Loucy (cell line): Measurements from ENCODE around the gene DNAJC1.

ENCODE experiments used
- H2AFZ ChIP-seq: fragments of 200-600 bp; sonication (generic); 2 replicates; pipeline ENCODE4 v1.6.0; 2016; ENCODE audit warnings: antibody characterized with exemption, mild to moderate bottlenecking, low read length, moderate library complexity
- H3F3A ChIP-seq: fragments of 200-600 bp; 2 replicates; pipeline ENCODE4 v1.6.0; 2016; ENCODE audit warnings: antibody characterized with exemption, low read depth, mild to moderate bottlenecking
- H3K27me3 ChIP-seq: fragments of 200-600 bp; sonication (generic); 2 replicates; pipeline ENCODE4 v1.6.1; 2014; ENCODE audit warnings: low read length, mild to moderate bottlenecking; ENCODE audit not compliant: insufficient read depth, poor library complexity, severe bottlenecking
- H3K36me3 ChIP-seq: fragments of 200-600 bp; sonication (generic); 2 replicates; pipeline ENCODE4 v1.6.1; 2016; ENCODE audit warnings: low read length; ENCODE audit not compliant: insufficient read depth
- H3K4me1 ChIP-seq: fragments of 200-600 bp; sonication (generic); 2 replicates; pipeline ENCODE4 v1.5.1; 2014; ENCODE audit warnings: low read length, mild to moderate bottlenecking; ENCODE audit not compliant: insufficient read depth, poor library complexity, severe bottlenecking
- H3K4me2 ChIP-seq: fragments of 200-600 bp; sonication (generic); 2 replicates; pipeline ENCODE4 v1.6.0; 2014; ENCODE audit warnings: antibody characterized with exemption, low read length, low read depth, mild to moderate bottlenecking; ENCODE audit not compliant: poor library complexity, severe bottlenecking
- H3K4me3 ChIP-seq: fragments of 200-600 bp; sonication (generic); 2 replicates; pipeline ENCODE4 v1.5.1; 2014; ENCODE audit warnings: low read length, mild to moderate bottlenecking, mixed read lengths; ENCODE audit not compliant: poor library complexity, severe bottlenecking
- H3K79me2 ChIP-seq: fragments of 200-600 bp; sonication (generic); 2 replicates; pipeline ENCODE4 v1.6.1; 2014; ENCODE audit warnings: low read length; ENCODE audit not compliant: insufficient read depth
- H3K9ac ChIP-seq: fragments of 200-600 bp; sonication (generic); 2 replicates; pipeline ENCODE4 v1.6.0; 2014; ENCODE audit warnings: mild to moderate bottlenecking, low read depth, low read length, moderate library complexity; ENCODE audit not compliant: poor library complexity, severe bottlenecking
- H3K9me2 ChIP-seq: fragments of 200-600 bp; sonication (generic); replicated peaks from 2 replicates; pipeline ENCODE4 v1.6.1; 2016; ENCODE audit warnings: low read depth, low read length, mixed read lengths
- H3K9me3 ChIP-seq: fragments of 200-600 bp; sonication (generic); 2 replicates; pipeline ENCODE4 v1.6.1; 2014; ENCODE audit warnings: mild to moderate bottlenecking, antibody characterized with exemption, low read length, low read depth; ENCODE audit not compliant: insufficient read depth
- H4K20me1 ChIP-seq: fragments of 200-600 bp; sonication (generic); 2 replicates; pipeline ENCODE4 v1.6.0; 2014; ENCODE audit warnings: antibody characterized with exemption, low read length, mild to moderate bottlenecking; ENCODE audit not compliant: insufficient read depth, poor library complexity, severe bottlenecking
- EZH2phosphoT487 ChIP-seq: fragments of 200-600 bp; IDR thresholded peaks from 2 replicates; pipeline ENCODE4 v1.6.1; 2018; ENCODE audit warnings: antibody characterized with exemption, mild to moderate bottlenecking, moderate library complexity, borderline replicate concordance
- TF ChIP-seq, protein P1 (sequence below): fragments of 200-600 bp; sonication (generic); conservative IDR thresholded peaks from 2 replicates; pipeline ENCODE4 v1.5.1; 2014; ENCODE audit warnings: mild to moderate bottlenecking, antibody characterized with exemption, low read length

DNAJC1 gene

DNA sequence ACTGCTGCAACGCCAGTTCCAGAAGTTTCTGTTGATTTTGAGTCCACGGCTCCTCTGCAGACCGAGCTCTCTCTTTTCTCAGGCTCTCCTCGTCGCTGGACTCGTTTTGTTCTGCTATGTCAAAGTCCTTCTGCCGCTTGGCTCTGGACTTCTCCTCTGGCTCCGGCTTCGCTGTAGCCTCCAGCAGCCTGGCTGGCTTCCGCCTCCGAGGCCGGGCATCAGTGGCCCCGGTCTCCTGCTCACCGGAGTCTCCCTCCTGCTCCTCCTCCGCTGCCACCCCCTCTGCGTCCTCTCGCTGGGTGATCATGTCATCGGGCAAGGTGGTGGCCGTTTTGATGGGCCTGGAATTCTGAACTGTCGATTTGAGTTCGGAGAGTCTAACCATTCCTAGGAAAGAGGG is 244.3 kb downstream of the DNAJC1 start:
- no peak for TF ChIP-seq EZH2phosphoT487
- TF ChIP-seq, protein P1, sequence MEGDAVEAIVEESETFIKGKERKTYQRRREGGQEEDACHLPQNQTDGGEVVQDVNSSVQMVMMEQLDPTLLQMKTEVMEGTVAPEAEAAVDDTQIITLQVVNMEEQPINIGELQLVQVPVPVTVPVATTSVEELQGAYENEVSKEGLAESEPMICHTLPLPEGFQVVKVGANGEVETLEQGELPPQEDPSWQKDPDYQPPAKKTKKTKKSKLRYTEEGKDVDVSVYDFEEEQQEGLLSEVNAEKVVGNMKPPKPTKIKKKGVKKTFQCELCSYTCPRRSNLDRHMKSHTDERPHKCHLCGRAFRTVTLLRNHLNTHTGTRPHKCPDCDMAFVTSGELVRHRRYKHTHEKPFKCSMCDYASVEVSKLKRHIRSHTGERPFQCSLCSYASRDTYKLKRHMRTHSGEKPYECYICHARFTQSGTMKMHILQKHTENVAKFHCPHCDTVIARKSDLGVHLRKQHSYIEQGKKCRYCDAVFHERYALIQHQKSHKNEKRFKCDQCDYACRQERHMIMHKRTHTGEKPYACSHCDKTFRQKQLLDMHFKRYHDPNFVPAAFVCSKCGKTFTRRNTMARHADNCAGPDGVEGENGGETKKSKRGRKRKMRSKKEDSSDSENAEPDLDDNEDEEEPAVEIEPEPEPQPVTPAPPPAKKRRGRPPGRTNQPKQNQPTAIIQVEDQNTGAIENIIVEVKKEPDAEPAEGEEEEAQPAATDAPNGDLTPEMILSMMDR, result no peak
- Histone ChIP-seq H3K9ac (no peak overlapping the region), H3K4me2 (no peak overlapping the region), H3K4me3 (no peak overlapping the region), H3K4me1 (no peaks in the 10 kb centered on the region), H3K27me3 (no peaks in the 10 kb centered on the region), H3F3A (no peaks in the 10 kb centered on the region), H3K79me2 (no peaks in the 10 kb centered on the region), H3K9me2 (no peaks in the 10 kb centered on the region), H3K9me3 (no peaks in the 10 kb centered on the region), H4K20me1 (no peaks in the 10 kb centered on the region), H3K36me3 (peaks cover 41% of the 10 kb centered on the region; the same call in 1 of the 2 replicates), H2AFZ (no peak overlapping the region)

DNA sequence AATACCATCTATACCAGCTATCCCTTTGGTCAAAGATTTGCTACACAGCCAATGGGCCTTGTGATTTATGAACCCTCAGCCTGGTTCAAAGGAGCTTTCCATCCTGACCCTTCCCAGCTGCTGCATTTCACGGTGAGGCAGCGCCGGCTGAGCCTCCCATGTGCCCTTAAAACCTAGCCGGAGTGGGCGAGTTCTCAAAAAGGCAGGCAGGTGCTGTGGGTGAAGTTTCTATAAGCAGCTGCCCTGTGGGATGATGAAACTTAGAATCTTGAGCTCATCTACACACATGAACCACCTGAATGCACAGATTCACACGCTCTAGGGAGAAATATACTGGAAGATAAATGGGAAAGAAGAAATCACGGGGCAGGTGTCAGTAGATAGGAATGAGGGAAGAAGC is 244.8 kb downstream of the DNAJC1 start:
- Histone ChIP-seq H3K4me1 (no peaks in the 10 kb centered on the region), H3K9ac (no peak overlapping the region), H3K4me2 (no peak overlapping the region), H3K4me3 (no peak overlapping the region), H3K36me3 (peaks cover 40% of the 10 kb centered on the region; the same call in 1 of the 2 replicates), H3K9me2 (no peaks in the 10 kb centered on the region), H3K27me3 (no peaks in the 10 kb centered on the region), H2AFZ (no peak overlapping the region), H3K9me3 (no peaks in the 10 kb centered on the region), H3K79me2 (no peaks in the 10 kb centered on the region), H3F3A (no peaks in the 10 kb centered on the region), H4K20me1 (no peaks in the 10 kb centered on the region)
- no peak for TF ChIP-seq EZH2phosphoT487
- TF ChIP-seq, protein P1, result no peak

DNA sequence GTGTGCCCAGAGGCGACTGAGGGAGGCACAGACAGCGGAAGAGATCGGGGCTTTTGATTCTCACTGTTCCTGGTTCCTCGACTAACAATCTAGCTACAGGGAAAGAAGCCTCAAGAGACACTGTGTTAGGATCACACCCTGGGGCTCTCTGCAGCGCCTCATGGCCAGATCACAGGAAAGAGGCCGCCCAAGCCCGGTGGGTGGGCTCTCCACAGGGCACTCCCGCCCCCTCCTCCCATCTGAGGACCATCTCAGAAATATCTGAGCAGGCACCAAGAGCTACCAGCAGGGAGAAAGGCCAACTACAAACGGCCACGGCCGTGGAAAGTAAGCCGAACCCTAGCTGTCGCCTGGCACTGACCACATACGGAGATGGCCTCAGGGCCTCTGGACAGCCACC is 245.3 kb downstream of the DNAJC1 start:
- H3K9ac ChIP-seq, result no peak overlapping the region
- H3K27me3 ChIP-seq, result no peaks in the 10 kb centered on the region
- H3F3A ChIP-seq, result no peaks in the 10 kb centered on the region
- H3K4me1 ChIP-seq, result no peaks in the 10 kb centered on the region
- H3K79me2 ChIP-seq, result no peaks in the 10 kb centered on the region
- no peaks in the 10 kb centered on the region for H3K9me2 ChIP-seq
- TF ChIP-seq, protein P1, result no peak
- H3K4me3 ChIP-seq, result no peak overlapping the region
- no peaks in the 10 kb centered on the region for H4K20me1 ChIP-seq
- H2AFZ ChIP-seq, result no peak overlapping the region
- no peak overlapping the region for H3K4me2 ChIP-seq
- H3K36me3 ChIP-seq, result peaks cover 38% of the 10 kb centered on the region; the same call in 1 of the 2 replicates
- no peaks in the 10 kb centered on the region for H3K9me3 ChIP-seq
